Hepatocyte (in vitro differentiated cells): ENCODE measurements around the gene TRMT44. TPM values are rescaled to one million over a fixed set of nuclear protein-coding genes. Genes with fewer than 3 reads are reported as not detected.

ENCODE experiments used
- DNase-seq: peaks from one replicate; pipeline ENCODE4 v3.0.0-alpha.2; 2016; ENCODE audit warnings: low spot score
- H2AFZ ChIP-seq: fragments of 200-600 bp; sonication (generic); 2 replicates; pipeline ENCODE4 v1.6.0; 2016; ENCODE audit warnings: antibody characterized with exemption, mild to moderate bottlenecking
- H3K27ac ChIP-seq: fragments of 200-600 bp; sonication (generic); 2 replicates; pipeline ENCODE4 v1.5.1; 2016; ENCODE audit warnings: mild to moderate bottlenecking
- H3K27me3 ChIP-seq: fragments of 200-600 bp; sonication (generic); 2 replicates; pipeline ENCODE4 v1.6.1; 2016
- H3K36me3 ChIP-seq: fragments of 200-600 bp; sonication (generic); replicated peaks from 2 replicates; pipeline ENCODE4 v1.5.1; 2016; ENCODE audit warnings: low read depth; ENCODE audit not compliant: insufficient read depth
- H3K4me1 ChIP-seq: fragments of 200-600 bp; sonication (generic); 2 replicates; pipeline ENCODE4 v1.5.1; 2016; ENCODE audit warnings: mild to moderate bottlenecking, moderate library complexity; ENCODE audit not compliant: insufficient read depth
- H3K4me2 ChIP-seq: fragments of 200-600 bp; sonication (generic); 2 replicates; pipeline ENCODE4 v1.6.0; 2016
- H3K4me3 ChIP-seq: fragments of 200-600 bp; sonication (generic); 2 replicates; pipeline ENCODE4 v1.5.1; 2016; ENCODE audit warnings: mild to moderate bottlenecking
- H3K79me2 ChIP-seq: fragments of 200-600 bp; sonication (generic); 2 replicates; pipeline ENCODE4 v1.6.0; 2017; ENCODE audit warnings: mild to moderate bottlenecking
- H3K9me2 ChIP-seq: fragments of 200-600 bp; sonication (generic); replicated peaks from 2 replicates; pipeline ENCODE4 v1.6.0; 2017; ENCODE audit warnings: mild to moderate bottlenecking; ENCODE audit not compliant: insufficient read depth
- H3K9me3 ChIP-seq: fragments of 200-600 bp; sonication (generic); 2 replicates; pipeline ENCODE4 v1.5.1; 2016; ENCODE audit warnings: low read depth, mild to moderate bottlenecking
- H4K20me1 ChIP-seq: fragments of 200-600 bp; sonication (generic); 2 replicates; pipeline ENCODE4 v1.6.0; 2016; ENCODE audit warnings: mild to moderate bottlenecking; ENCODE audit not compliant: insufficient read depth, poor library complexity, severe bottlenecking
- EZH2 ChIP-seq: fragments of 200-600 bp; sonication (generic); IDR thresholded peaks from 2 replicates; pipeline ENCODE4 v1.6.1; 2016; ENCODE audit warnings: antibody characterized with exemption, mild to moderate bottlenecking, borderline replicate concordance
- EZH2phosphoT487 ChIP-seq: fragments of 200-600 bp; sonication (generic); IDR thresholded peaks from one replicate; pipeline ENCODE4 v1.6.1; 2018; ENCODE audit warnings: antibody characterized with exemption, mild to moderate bottlenecking, low read depth, moderate library complexity; ENCODE audit not compliant: unreplicated experiment, severe bottlenecking
- WGBS: methylation state at CpG from one replicate; pipeline ENCODE4 v1.1.6; 2016; ENCODE audit warnings: low lambda C conversion rate; ENCODE audit errors: missing lambda C conversion rate; 5-methylcytosine and 5-hydroxymethylcytosine counted together
- polyA plus RNA-seq: library from polyadenylated mRNA; unstranded; fragments of >200 nt; fragmentation: Nextera tagmentation; extraction: Ambion mirVana; gene quantifications from 2 replicates; pipeline ENCODE4 v1.2.1, GENCODE V29; 2016
- total RNA-seq: library from RNA; depleted of rRNA; stranded (reverse); fragments of >200 nt; gene quantifications from 2 replicates; pipeline ENCODE4 v1.2.3, GENCODE V29; 2014
- TF ChIP-seq, protein P1 (sequence below): fragments of 200-600 bp; sonication (generic); IDR thresholded peaks from 2 replicates; pipeline ENCODE4 v1.5.1; 2016; ENCODE audit warnings: antibody characterized with exemption, mild to moderate bottlenecking; ENCODE audit not compliant: poor library complexity

TRMT44 gene
- total and polyA plus RNA-seq, 2 experiments from 2014 or later, result 8.2 to 13.2 TPM

DNA sequence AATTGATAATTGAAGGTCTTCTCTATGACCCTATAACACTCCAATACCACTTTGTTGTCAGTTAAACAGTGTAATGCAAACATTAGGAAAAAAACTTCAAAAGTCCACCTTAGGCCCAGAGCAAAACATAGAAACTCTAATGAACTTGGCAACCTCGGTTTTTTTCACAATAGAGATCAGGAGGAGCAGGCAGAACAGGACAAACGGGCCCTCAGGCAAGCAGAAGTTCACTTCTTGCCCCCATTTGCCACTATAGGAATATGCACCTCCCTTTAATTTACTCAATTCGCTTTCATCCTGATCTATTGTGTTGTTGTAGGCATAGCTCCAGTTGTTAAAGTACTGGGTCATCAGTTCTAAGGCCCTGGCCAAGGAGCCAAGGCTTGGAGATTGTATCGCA, 18.2 kb upstream of the TRMT44 start:
- Histone ChIP-seq H3K9me3 (no peaks in the 10 kb centered on the region), H3K4me1 (peaks cover 2% of the 10 kb centered on the region), H4K20me1 (no peaks in the 10 kb centered on the region), H3K36me3 (no peaks in the 10 kb centered on the region), H3K4me3 (no peak overlapping the region), H3K79me2 (peaks cover 24% of the 10 kb centered on the region), H3K9me2 (no peaks in the 10 kb centered on the region), H3K27ac (no peak overlapping the region), H2AFZ (no peak overlapping the region), H3K27me3 (no peaks in the 10 kb centered on the region), H3K4me2 (no peak overlapping the region)
- TF ChIP-seq, protein P1, sequence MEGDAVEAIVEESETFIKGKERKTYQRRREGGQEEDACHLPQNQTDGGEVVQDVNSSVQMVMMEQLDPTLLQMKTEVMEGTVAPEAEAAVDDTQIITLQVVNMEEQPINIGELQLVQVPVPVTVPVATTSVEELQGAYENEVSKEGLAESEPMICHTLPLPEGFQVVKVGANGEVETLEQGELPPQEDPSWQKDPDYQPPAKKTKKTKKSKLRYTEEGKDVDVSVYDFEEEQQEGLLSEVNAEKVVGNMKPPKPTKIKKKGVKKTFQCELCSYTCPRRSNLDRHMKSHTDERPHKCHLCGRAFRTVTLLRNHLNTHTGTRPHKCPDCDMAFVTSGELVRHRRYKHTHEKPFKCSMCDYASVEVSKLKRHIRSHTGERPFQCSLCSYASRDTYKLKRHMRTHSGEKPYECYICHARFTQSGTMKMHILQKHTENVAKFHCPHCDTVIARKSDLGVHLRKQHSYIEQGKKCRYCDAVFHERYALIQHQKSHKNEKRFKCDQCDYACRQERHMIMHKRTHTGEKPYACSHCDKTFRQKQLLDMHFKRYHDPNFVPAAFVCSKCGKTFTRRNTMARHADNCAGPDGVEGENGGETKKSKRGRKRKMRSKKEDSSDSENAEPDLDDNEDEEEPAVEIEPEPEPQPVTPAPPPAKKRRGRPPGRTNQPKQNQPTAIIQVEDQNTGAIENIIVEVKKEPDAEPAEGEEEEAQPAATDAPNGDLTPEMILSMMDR, result no peak
- no peak for TF ChIP-seq EZH2
- no peak for TF ChIP-seq EZH2phosphoT487
- DNase-seq, result no peak
- WGBS, result 61% methylated on average over 4 of the region's 4 CpGs

DNA sequence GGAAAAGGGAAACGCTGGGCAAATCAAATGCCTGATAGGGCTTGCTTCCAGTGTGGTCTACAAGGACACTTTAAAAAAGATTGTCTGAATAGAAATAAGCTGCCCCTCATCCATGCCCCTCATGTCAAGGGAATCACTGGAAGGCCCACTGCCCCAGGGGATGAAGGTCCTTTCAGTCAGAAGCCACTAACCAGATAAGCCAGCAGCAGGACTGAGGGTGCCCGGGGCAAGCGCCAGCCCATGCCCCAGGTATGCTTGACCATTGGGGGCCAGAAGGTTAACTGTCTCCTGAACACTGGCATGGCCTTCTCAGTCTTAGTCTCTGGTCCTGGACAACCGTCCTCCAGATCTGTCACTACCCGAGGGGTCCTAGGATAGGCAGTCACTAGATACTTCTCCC, 17.8 kb upstream of the TRMT44 start:
- H3K9me3 ChIP-seq, result no peaks in the 10 kb centered on the region
- DNase-seq, result no peak
- H3K4me2 ChIP-seq, result no peak overlapping the region
- peaks cover 6% of the 10 kb centered on the region for H3K4me1 ChIP-seq
- H2AFZ ChIP-seq, result no peak overlapping the region
- no peaks in the 10 kb centered on the region for H4K20me1 ChIP-seq
- TF ChIP-seq EZH2phosphoT487, result no peak
- TF ChIP-seq, protein P1, result no peak
- no peak for TF ChIP-seq EZH2
- H3K27ac ChIP-seq, result no peak overlapping the region
- H3K79me2 ChIP-seq, result peaks cover 25% of the 10 kb centered on the region
- H3K27me3 ChIP-seq, result no peaks in the 10 kb centered on the region
- 93% methylated on average over 5 of the region's 5 CpGs for WGBS
- no peak overlapping the region for H3K4me3 ChIP-seq
- H3K36me3 ChIP-seq, result no peaks in the 10 kb centered on the region
- H3K9me2 ChIP-seq, result no peaks in the 10 kb centered on the region

DNA sequence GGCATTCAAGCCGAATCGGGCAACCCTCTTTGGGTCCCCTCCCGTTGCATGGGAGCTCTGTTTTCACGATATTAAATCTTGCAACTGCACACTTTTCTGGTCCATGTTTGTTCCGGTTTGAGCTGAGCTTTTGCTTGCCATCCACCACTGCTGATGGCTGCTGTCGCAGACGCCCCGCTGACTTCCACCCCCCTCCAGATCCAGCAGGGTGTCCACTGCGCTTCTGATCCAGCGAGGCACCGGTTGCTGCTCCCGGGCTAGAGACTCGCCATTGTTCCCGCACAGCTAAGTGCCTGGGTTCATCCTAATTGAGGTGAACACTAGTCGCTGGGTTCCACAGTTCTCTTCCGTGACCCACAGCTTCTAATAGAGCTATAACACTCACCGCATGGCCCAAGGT, 13.3 kb upstream of the TRMT44 start:
- 87% methylated on average over 17 of the region's 17 CpGs for WGBS
- H3K27me3 ChIP-seq, result no peaks in the 10 kb centered on the region
- DNase-seq, result no peak
- H2AFZ ChIP-seq, result no peak overlapping the region
- no peaks in the 10 kb centered on the region for H3K36me3 ChIP-seq
- H4K20me1 ChIP-seq, result no peaks in the 10 kb centered on the region
- peak overlapping the region; percentile 94 for H3K4me2 ChIP-seq
- peaks cover 22% of the 10 kb centered on the region for H3K79me2 ChIP-seq
- H3K4me1 ChIP-seq, result peaks cover 6% of the 10 kb centered on the region
- H3K27ac ChIP-seq, result no peak overlapping the region
- no peaks in the 10 kb centered on the region for H3K9me2 ChIP-seq
- H3K9me3 ChIP-seq, result no peaks in the 10 kb centered on the region
- TF ChIP-seq, protein P1, result no peak
- TF ChIP-seq EZH2 (no peak), EZH2phosphoT487 (no peak)
- H3K4me3 ChIP-seq, result peak overlapping the region; percentile 65

DNA sequence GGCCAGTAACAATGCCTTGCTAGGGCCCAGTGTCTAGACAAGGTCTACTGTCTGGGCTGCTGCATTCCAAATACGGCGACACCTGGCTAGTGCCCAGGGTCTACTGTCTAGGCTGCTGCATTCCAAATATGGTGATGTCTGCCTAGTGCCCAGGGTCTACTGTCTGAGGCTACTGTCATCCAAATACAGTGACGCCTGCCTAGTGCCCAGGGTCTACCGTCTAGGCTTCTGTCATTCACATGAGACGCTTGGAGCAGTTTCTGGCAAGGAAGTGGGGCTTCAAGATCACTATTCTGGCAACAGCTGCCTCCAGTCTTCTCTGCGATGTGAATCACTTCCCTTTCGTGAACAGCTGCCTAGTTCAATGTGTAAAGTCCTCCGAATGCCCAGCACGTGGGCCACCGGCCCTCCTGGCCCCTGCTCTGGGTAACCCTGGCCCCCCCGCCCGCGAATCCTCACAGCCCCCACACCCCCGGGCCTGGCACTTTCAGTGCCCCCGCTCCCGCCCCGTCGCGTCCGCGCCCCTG, 12.8 kb upstream of the TRMT44 start:
- H3K9me3 ChIP-seq, result no peaks in the 10 kb centered on the region
- peaks cover 6% of the 10 kb centered on the region for H3K4me1 ChIP-seq
- WGBS, result 14% methylated on average over 7 of the region's 21 CpGs
- H3K27ac ChIP-seq, result peak overlapping the region; percentile 78
- peak; percentile 40 for DNase-seq
- H3K27me3 ChIP-seq, result no peaks in the 10 kb centered on the region
- H3K4me3 ChIP-seq, result peak overlapping the region; percentile 65
- H3K79me2 ChIP-seq, result peaks cover 22% of the 10 kb centered on the region
- no peaks in the 10 kb centered on the region for H4K20me1 ChIP-seq
- peak overlapping the region; percentile 66 for H2AFZ ChIP-seq
- TF ChIP-seq EZH2phosphoT487, result no peak
- TF ChIP-seq, protein P1, result no peak
- TF ChIP-seq EZH2, result no peak
- H3K9me2 ChIP-seq, result no peaks in the 10 kb centered on the region
- peak overlapping the region; percentile 94 for H3K4me2 ChIP-seq
- no peaks in the 10 kb centered on the region for H3K36me3 ChIP-seq
